ENCODE measurements around the gene SPATC1L. TPM values are rescaled to one million over a fixed set of nuclear protein-coding genes. Genes with fewer than 3 reads are reported as not detected.

Gene SPATC1L
- total RNA-seq, 1 experiment from 2014 or later = 36.0 TPM

DNA sequence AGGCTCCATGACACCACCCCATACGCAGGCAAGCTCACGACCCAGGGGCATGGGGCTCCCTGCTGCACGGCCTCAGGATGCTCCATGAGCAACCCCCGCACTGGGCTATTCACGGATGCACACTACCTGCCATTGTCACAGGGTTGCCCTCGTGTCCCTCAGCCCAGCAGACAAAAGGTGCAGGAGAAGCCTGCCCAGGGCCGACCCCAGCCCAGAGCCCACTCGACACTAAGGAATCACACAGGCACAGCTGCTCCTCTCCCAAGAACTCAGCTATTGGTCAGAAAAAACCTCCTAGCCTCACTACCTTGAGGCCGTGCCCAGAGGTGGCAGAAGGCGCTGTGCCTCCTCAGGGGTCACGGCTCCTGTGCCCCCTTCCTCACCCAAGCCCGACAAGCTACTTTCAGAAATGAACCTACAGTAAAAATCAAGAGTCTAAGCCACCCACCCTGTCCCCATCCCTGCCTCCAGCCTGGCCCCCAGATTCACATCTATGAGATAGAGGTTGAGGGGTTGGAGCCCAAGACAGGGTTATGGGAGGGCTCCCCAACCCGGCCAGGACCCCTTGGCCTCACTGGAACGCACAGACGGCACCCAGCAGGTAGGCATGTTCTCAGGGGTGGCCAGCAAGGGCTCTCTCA lies 6.4 kb upstream of the SPATC1L start:
- Mint-ChIP-seq H3K27me3 (ENCODE audit: low read depth) (no peaks in the 10 kb centered on the region), H3K27ac (peak overlapping the region in 1 of 3 experiments; percentile 25; a peak in 1 of 7 replicates), H3K9me3 (no peaks in the 10 kb centered on the region), H3K4me3 (no peak overlapping the region), H3K36me3 (ENCODE audit: insufficient read depth in 1 of 3, low read depth in 3 of 3) (peaks cover 32 to 46% (median 44%) of the 10 kb centered on the region in 3 experiments; a peak in 6 of 7 replicates), H3K4me1 (peaks cover 16 to 26% of the 10 kb centered on the region in 2 experiments)
- no peak overlapping the region for H4K91ac ChIP-seq (ENCODE audit: insufficient read length, low read depth, low read length)
- no peaks in the 10 kb centered on the region for H3K79me1 ChIP-seq (ENCODE audit: insufficient read depth, low read depth, low read length, poor library complexity, severe bottlenecking)
- no peaks in the 10 kb centered on the region for H3K79me2 ChIP-seq (ENCODE audit: insufficient read depth, low read length)
- no peak overlapping the region for H4K5ac ChIP-seq (ENCODE audit: insufficient read length, low read depth, low read length)
- no peak overlapping the region for H3K9ac ChIP-seq (ENCODE audit: extremely low read depth, insufficient read length, low read length)
- H2BK5ac ChIP-seq (ENCODE audit: insufficient read length, low read length) = no peak overlapping the region
- H4K20me1 ChIP-seq (ENCODE audit: control insufficient read depth, insufficient read depth, insufficient read length) = no peaks in the 10 kb centered on the region
- H3K27ac ChIP-seq (ENCODE audit: insufficient read length, low read depth, low read length) = no peak overlapping the region
- no peak overlapping the region for H3K56ac ChIP-seq (ENCODE audit: insufficient read length, low read depth, low read length)
- TF ChIP-seq CTCF (conservative IDR thresholded peaks at IDR 0.05) = no peak
- H2BK20ac ChIP-seq (ENCODE audit: low read depth, low read length, poor library complexity, severe bottlenecking) = no peak overlapping the region
- H2AFZ ChIP-seq (ENCODE audit: low read length) = no peak overlapping the region
- H3K4ac ChIP-seq (ENCODE audit: low read depth, low read length) = no peak overlapping the region
- DNase-seq = peak; percentile 24
- H3K4me1 ChIP-seq (ENCODE audit: insufficient read depth, low read length) = peaks cover 4% of the 10 kb centered on the region; the same call in 1 of the 2 replicates
- no peak overlapping the region for H2BK15ac ChIP-seq (ENCODE audit: low read depth, low read length)
- H3K27me3 ChIP-seq (ENCODE audit: insufficient read depth, low read length) = no peaks in the 10 kb centered on the region
- no peak overlapping the region for H2BK12ac ChIP-seq (ENCODE audit: insufficient read length, low read depth, low read length)
- no peak overlapping the region for H3K14ac ChIP-seq (ENCODE audit: insufficient read depth, low read length)
- no peak overlapping the region for H2BK120ac ChIP-seq (ENCODE audit: low read depth, low read length, poor library complexity, severe bottlenecking)
- H3T11ph ChIP-seq (ENCODE audit: low read length) = no peak overlapping the region
- no peak overlapping the region for H2AK5ac ChIP-seq (ENCODE audit: insufficient read length, low read length)
- H3K18ac ChIP-seq (ENCODE audit: insufficient read length, low read depth, low read length) = no peak overlapping the region
- H3K9me3 ChIP-seq (ENCODE audit: control insufficient read depth, low read depth, low read length) = no peaks in the 10 kb centered on the region
- no CpG with 5 or more reads among the region's 15 CpGs for WGBS (ENCODE audit: extremely low coverage, insufficient read length, low lambda C conversion rate)
- no peak overlapping the region for H3K23ac ChIP-seq (ENCODE audit: insufficient read length, low read depth, low read length)
- no peak overlapping the region for H4K8ac ChIP-seq (replicated peaks; ENCODE audit: insufficient read length, low read depth, low read length)
- no peak overlapping the region for H3K4me2 ChIP-seq (ENCODE audit: insufficient read depth, insufficient read length, low read length)
- H3K23me2 ChIP-seq (ENCODE audit: insufficient read length, low read depth, low read length, poor library complexity, severe bottlenecking) = no peaks in the 10 kb centered on the region

Measured in H9 (cell line).